Neural progenitor cell (in vitro differentiated cells): Measurements from ENCODE around the gene TMEM239.

ENCODE experiments used
- CTCF ChIP-seq: fragments of 200-600 bp; sonication (generic); IDR thresholded peaks from 2 replicates; pipeline ENCODE4 v1.5.1; 2017; ENCODE audit warnings: antibody characterized with exemption, mild to moderate bottlenecking
- EZH2 ChIP-seq: fragments of 200-600 bp; sonication (generic); IDR thresholded peaks from 2 replicates; pipeline ENCODE4 v1.6.1; 2017; ENCODE audit warnings: antibody characterized with exemption, mild to moderate bottlenecking, moderate library complexity

DNA sequence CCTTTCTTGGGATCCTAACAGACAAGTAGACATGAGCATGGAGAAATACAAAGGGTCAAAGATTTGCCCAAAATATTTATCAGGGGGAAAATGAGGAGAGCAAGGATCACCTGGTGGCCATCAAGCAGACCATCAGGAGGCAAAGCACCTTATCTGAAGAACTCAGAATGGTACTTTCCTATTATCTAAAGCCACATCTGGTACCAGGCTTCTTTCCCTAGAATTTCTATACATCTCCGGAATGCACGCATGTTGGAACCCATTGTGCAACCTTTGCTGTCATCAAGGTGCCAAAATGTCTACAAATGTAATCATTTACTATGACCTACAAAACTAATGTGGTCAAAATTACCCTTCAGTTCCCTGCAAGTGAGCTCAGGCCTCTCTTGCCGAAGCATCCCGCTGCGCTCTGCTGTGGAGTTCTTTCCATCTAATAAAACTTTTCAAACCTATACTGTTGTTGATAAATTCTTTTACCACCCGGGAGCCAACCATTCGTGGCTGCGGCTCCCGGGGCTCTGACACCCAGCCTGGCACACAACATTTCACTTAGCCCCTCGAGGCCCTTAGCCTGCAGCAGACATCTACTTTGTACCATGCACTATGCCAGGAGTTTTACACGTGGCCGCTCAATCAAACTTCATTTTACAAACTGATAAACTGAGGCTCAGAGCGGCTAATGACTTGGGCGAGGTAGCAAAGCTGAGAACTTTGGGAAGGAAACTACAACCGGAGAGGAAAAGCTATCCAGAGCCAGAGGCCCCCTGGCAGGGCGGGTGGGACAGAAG, 11.9 kb upstream of the TMEM239 start:
- TF ChIP-seq EZH2 (no peak), CTCF (no peak)
